Activated T-cell treated with anti-CD3 and anti-CD28 coated beads, Interleukin-2, amount 50 U/mL, for 48 hours (primary cell): ENCODE results near the gene RBM19.
"Not testable (repeated sequence)": the region's sequence is repeated elsewhere in the genome, so short reads cannot be mapped to it uniquely, and the experiment has no call there.

Experiments used
- DNase-seq, 2 experiments: peaks; one replicate each; pipeline ENCODE4 v3.0.0-alpha.2; 2020

The RBM19 gene, protein sequence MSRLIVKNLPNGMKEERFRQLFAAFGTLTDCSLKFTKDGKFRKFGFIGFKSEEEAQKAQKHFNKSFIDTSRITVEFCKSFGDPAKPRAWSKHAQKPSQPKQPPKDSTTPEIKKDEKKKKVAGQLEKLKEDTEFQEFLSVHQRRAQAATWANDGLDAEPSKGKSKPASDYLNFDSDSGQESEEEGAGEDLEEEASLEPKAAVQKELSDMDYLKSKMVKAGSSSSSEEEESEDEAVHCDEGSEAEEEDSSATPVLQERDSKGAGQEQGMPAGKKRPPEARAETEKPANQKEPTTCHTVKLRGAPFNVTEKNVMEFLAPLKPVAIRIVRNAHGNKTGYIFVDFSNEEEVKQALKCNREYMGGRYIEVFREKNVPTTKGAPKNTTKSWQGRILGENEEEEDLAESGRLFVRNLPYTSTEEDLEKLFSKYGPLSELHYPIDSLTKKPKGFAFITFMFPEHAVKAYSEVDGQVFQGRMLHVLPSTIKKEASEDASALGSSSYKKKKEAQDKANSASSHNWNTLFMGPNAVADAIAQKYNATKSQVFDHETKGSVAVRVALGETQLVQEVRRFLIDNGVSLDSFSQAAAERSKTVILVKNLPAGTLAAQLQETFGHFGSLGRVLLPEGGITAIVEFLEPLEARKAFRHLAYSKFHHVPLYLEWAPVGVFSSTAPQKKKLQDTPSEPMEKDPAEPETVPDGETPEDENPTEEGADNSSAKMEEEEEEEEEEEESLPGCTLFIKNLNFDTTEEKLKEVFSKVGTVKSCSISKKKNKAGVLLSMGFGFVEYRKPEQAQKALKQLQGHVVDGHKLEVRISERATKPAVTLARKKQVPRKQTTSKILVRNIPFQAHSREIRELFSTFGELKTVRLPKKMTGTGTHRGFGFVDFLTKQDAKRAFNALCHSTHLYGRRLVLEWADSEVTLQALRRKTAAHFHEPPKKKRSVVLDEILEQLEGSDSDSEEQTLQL

DNA sequence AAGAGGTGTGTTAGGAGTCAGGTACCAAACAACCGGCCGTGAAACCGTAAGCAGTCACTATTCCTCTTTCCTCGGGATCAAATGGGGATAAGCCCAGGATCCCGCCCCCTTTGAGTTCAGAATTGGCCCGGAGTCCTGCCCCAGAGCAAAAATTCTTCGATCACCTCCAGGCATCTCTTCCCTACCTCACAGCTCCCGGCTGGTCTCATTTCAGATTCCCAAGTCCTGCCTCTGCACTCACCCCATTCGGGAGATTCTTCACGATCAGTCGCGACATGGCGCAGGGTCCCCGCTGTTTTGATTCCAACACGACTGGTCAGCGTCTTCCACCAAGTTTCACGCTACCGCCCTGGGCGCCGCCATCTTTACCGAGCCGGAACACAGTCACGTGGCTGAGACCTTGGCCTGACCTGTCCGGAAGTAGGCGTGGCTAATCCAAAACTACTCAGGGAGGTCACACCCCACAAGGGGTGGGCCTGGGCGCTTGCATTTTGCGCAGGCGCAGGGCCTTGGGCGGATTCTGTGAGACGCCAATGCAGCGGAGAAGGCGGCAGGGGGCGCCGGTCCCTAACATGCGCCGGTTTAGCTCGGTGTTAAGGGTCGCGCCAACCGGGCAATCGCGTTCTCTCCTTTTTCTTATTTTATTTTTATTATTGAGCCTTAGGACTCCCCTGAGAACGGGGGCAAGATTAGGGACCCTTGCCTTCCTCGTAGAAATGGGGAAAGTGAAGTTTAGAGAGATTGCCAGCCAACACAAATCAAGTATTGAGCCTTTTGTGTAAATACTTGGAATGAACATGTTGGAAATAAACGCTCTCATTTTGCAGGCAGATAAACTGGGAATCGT lies at the start of gene RBM19:
Gene RBM19, minus strand, starts transcription at position 375 of the 847 bp plus-strand sequence. Its CDS starts 98 bp downstream, at position 277.
- DNase-seq, result peak; percentile 98

DNA sequence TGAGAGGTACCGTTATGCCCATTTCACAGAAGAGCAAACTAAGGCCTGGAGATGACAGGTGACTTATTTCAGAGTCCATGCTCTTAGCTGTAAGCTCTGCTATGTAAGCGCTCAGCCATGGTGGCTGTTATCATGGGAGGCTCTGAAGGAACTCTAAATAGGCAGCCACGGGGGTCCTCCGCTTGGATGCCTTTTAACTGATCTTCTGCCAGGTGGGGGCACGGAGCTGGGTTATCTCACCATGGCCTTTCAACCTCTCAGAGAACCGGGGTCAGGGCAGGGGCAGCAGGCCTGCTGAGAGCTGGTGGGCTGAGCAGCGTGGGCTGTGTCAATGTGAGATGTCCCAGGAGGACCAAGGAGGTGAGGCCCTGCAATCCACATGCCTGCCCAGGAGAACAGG lies 49.7 kb upstream of the RBM19 start:
- no peak for DNase-seq

DNA sequence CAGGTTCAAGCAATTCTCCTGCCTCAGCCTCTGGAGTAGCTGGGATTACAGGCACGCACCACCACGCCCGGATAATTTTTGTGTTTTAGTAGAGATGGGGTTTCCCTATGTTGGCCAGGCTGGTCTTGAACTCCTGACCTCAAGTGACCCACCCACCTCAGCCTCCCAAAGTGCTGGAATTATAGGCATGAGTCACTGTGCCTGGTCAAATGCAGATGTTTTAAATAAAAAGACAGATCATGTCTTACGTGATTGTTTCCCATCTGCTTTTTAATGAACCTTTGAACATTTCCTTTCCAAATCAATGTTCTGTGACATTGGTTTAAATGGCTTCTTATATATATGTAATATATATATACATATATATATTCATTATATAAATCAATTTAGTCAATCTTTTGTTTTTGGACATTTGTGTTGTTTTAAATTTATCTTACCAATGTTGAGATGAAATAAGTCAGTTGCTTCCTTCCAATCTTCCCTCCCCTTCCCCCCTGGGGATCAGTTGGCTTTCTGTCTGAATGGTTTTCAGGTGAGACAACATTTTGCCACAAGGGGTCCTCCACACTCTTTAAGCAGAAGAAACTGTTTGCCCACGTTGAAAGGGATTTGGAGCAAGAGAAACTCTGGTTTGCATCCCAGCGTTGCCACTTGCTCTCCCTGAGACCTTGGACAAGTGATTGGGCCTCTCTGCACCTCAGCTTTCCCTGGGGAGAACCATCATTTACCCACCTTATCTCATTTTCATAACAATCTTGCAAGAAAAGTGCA lies 47.6 kb upstream of the RBM19 start:
- DNase-seq, result no peak

DNA sequence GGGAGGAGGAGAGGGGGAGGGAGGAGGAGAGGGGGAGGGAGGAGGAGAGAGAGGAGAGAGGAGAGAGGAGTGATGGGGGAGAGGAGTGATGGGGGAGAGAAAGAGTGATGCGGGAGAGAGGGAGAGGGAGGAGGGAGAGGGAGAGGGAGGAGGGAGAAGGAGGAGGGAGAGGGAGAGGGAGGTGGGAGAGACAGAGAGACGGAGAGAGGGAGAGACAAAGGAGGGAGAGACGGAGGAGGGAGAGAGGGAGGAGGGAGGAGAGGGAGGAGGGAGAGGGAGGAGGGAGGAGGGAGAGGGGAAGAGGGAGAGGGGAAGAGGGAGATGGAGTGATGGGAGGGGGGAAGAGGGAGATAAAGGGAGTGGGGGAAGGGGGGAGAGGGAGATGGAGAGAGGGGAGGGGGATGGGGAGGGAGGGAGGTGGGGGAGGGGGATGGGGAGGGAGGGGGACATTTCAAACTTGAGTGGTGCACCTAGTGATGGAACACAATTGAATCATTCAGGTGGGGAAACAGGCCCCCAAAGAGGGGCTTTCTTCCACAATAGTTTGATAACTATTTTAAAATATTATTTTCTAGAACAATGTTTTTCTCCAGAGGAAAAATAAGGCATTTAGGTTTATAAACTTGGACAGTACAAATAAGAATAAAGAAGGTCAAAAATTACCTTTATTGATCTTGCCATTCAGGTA lies 46.8 kb upstream of the RBM19 start:
- DNase-seq, result no peak

DNA sequence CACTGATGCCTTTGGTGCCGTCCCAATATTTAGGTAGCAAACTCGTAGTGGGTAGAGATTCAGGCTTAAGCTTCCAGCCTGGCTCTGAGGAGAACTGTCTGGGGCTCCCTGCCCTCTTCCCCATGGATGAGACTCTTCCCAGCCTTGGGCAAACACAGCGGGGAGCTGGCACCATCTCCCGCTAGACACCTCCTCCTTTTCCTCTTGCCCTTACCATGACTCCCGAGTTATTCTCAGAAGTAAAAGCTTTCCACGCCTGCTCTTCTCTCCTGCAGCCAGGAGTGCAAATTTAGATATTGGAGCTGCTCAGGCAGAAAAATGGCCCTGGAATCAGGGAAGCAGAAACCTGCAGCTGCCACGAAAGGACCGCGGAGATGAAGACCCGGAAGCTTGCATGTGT lies 45.6 kb upstream of the RBM19 start:
- DNase-seq, result no peak

DNA sequence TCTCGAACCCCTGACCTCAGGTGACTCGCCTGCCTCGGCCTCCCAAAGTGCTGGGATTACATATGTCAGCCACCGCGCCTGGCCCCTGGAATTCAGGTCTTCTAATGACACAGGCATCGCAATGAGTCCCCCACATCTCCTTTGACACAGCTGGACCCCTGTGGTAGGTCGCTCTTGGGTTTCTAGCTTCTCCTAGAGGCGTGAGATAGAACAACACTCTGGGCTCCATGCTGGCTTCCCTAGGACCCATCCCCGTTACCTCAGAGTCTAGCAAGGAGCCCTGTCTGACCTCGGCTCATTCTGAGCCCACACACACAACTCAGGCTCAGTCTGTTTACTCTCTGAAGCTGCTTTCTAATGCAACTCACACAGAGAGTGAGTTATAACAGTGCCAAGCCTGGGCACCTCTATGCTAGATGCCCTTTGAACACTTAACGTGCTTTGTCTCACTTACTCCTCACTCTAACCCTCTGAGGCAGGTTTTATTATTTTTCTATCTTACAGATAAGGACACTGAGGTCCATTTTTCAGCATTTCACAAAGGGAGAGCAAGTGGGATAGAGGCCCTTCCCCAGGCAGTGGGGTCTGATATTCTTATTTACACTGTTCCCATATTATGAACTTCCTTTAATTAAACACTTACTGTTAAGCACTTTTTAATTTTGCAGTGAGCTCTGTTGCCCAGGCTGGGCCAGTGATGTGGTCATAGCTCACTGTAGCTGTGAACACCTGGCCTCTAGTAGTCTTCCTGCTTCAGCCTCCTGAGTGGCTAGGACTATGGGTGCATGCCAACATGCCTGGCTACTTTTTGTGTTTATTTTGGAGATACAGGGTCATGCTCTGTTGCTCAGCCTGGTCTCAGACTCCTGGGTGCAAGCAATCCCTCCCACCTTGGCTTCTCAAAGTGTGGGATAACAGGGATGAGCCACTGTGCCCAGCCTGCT lies 40.6 kb upstream of the RBM19 start:
- DNase-seq, result no peak

DNA sequence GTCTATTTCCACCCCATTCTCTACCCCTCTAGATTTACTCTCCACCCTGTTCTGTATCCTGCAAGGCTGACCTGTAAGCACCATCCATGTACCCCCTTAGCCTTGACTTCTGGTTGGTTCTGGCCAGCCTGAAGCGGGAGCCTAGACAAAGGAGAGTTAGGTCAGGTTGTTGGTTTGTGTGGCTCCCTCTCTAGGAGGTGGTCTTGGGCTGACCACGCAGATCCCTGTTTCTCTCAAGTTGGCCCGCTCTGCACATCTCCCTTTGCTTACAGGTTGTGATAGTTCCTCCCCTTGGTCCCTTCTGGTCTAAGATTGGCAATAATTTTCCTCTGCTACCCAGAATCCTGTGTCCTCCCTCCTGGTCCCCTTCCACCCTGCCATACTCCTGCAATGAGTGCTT lies 38.3 kb upstream of the RBM19 start:
- DNase-seq, result no peak

DNA sequence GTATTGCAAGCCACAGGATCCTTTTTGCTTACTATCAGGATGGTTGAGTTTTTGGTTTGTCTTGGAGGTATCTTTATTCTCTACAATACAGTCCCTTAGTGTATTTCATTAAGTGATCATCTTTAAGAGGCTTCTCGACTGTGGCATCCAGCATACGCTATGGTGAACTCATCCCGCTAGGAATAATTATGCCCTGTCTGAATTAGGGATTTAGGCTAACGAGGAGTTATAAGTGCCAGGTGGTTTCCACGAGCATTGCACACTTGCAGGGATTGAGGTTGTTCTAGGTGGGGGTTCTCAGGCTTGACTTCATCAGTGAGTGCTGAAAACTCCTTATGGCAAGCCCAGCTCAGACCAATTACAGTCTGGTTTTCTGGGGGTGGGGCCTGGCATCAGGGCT lies 37.2 kb upstream of the RBM19 start:
- DNase-seq, result no peak

DNA sequence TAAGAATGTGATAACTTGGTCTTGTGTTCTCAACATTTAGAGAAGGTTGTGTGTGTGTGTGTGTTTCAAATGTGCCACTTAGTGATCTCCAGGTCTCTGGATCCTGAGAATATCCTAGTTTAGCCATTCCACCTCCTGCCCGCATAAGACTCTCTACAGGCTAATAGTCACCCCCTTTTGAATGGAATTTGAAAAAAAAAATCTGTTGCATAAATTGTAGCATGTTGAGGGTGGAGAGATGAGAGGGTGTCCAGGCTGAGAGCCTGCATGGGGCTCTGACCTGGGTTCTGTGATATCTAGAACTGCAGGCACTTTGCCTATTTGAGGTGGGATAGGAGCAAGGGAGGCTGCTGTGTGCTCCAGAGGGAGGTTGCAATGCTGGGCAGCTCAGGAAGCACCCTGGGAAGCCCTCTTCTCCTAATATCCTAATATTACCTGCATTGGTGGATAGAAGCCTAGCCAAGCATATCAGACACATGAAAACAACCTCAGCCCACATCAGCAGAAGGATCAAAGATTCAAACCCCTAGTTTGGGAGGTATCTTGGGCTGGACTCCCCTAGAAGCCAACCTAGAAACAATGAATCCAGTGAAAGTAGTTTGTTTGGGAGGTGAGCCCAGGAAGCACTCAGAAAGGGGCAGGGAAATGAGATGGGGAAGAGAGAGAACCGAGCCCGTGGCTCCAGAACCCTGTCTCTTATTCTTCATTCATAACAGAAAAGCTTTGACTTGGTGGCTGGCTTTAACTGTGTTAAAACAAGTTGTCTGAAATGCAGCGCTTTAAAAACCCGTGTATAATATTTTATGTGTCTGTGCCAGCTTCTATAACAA lies 35.6 kb upstream of the RBM19 start:
- DNase-seq, result no peak

DNA sequence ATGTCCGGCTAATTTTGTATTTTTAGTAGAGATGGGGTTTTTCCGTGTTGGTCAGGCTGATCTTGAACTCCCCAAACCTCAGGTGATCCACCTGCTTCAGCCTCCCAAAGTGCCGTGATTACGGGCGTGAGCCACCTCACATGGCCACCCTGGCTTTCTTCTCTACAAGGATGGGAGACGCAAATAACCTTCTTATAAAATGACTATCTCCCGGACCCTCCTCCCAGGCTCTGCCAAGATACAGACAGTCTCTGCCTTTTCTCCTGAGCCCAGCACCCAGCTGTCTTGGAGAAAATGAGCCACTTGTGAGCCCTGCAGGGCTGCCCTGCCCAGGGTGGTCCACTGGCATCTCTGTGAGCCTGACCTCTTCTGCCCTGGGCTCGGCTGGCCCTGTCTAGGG lies 34.7 kb upstream of the RBM19 start:
- no peak for DNase-seq

DNA sequence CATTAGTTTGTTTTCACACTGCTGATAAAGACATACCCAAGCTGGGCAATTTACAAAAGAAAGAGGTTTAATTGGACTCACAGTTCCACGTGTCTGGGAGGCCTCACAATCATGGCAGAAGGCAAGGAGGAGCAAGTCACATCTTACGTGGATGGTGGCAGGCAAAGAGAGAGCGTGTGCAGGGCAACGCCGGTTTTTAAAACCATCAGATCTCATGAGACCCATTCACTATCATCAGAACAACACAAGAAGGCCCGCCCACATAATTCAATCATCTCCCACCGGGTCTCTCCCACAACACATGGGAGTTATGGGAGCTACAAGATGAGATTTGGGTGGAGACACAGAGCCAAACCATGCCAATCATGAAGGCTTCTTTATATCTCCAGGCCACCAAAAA lies 34.1 kb upstream of the RBM19 start:
- DNase-seq, result not testable (repeated sequence)

DNA sequence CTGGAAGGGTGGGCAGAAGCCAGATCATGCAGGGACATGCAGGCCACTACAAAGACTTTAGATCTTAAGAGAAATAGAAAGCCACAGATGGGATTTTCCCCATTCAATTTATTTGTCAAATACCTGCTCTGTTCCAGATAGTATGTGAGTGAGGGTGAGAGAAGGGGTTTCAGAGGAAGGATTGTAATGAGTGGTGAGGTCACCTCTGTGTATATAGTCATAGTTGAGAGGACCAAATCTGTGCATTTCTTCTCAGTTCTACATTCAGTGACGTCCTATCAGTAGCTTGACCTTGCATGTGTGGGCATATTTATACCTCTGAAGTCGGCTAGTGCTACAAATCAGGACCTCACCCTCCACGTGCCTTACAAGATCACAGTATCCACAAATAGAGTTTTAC lies 31.2 kb upstream of the RBM19 start:
- no peak for DNase-seq

DNA sequence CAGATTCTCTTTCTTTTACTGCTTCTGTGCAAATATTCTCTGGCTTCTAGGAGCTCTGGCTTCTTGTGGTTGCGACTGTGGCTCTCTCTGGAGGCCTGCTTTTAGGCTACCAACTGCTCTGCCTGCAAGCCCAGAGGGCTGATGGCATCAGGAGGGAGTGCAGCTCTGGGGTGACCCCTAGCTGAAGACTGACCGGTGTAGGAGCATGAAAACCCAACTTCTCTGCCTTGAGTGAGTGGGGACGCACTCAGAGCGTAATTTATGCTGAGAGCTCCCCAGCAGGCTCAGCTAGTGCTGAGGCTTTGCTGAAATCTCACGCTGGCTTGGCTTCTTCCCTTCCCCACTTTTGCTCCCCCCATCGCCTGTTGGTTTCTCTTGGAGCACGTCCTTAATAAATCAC lies 29.9 kb upstream of the RBM19 start:
- DNase-seq, result no peak

DNA sequence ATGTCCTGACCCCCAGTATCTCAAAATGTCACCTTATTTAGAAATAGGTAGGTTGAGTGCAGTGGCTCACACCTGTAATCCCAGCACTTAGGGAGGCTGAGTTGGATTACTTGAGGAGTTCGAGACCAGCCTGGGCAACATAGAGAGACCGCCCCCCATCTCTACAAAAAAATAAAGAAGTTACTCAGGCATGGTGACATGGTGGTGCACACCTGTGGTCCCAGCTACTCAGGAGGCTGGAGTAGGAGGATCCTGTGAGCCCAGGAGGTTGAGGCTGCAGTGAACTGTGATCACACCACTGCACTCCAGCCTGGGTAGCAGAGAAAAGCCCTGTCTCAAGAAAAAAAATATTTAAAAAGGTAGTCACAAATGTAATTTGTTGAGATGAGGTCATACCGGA lies 27.9 kb upstream of the RBM19 start:
- no peak for DNase-seq

DNA sequence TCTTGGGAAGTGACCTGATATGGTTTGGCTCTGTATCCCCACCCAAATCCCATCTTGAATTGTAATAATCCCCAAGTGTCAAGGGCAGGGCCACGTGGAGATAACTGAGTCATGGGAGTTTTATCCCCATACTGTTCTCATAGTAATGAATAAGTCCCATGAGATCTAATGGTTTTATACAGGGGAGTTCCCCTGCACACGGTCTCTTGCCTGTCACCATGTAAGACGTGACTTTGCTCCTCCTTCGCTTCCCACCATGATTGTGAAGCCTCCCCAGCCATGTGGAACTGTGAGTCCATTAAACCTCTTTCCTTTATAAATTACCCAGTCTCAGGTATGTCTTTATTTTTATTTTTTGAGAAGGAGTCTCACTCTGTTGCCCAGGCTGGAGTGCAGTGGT lies 26.6 kb upstream of the RBM19 start:
- DNase-seq, result not testable (repeated sequence)

DNA sequence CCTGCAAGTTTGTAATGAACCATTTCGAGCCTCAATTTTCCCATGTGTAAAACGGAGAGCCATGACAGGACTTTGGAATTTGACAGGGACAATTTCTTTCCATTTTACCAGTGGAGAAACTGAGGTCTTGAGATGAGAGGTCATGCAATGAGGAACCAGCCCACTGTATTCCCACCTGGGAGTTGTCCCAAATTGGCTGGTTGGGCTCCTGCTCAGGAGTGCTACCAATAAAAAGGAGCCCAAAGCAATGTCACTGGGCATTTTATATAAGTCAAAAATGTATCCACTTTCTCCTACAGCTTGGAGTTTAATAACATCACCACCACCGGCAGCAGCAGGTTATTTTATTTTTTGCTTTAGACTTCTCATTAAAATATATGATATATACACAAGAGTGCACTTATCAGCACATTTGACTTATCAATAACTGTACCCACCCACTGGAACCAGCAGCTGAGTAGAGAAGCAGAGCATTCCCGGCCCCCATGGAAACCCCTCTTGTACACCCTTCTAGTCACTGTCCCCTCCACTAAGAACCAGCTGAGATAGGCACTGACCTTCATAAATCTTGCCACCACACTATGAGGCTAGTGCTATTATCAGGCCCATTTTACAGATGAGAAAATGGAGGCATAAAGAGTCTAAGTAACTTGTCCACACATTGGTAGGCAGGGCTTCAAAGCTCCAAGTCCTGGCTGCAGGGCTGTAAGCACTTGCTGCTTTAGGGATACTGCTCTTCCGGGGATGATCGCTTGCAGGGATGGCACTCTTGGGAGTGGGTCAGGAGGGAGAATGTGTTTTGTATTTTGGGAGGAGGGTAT lies 25.3 kb upstream of the RBM19 start:
- no peak for DNase-seq

DNA sequence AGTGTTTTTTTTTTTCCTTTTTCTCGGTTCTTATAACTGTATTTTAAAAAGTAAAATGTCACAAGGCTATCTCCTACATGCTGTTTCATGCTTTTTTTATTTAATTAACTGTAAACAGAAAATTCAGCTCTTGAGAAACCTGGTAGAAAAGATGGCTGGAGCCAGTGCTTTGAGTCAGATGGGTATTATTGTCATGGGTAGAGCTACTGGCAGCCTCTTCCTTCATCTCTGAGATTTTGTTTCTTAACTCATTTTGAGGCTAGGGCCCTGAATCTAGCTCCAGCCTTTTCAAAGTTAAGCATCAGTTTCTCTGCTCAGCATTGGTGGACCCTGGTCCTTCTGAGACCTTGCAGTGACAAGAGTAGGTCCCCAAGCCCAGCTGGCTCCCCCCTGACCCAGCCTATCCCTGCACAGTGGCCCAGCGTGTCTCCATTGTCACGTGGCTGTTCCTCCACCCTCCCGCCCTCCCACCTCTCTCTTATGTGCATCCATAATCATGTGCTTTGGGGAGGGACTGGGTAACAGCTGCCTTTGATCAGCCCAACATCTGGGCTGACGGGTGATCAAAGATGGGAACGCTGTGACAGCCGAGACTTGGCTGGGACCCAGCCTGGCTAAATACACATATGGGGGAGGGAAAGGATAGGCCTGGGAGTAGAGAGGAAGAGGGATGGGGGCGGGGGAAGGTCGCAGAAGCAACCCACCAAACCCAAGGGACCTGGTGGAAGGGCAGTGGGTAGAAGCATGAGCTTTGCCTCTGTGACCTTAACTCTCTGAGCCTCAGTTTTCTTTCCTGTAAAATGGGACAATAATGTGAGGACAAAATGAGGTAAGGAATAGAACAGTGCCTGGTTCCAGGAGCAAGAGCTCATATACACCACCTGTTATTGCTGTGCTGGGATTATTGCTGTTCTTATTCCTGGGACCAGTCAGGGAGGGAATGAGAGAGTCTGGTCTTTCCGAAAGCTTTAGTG lies 24.4 kb upstream of the RBM19 start:
- no peak for DNase-seq
